ENCODE results near the gene REEP5. TPM values are rescaled to one million over a fixed set of nuclear protein-coding genes. Genes with fewer than 3 reads are reported as not detected.

The REEP5 gene
- total RNA-seq, 1 donor from 2014 or later, result 87.6 TPM

DNA sequence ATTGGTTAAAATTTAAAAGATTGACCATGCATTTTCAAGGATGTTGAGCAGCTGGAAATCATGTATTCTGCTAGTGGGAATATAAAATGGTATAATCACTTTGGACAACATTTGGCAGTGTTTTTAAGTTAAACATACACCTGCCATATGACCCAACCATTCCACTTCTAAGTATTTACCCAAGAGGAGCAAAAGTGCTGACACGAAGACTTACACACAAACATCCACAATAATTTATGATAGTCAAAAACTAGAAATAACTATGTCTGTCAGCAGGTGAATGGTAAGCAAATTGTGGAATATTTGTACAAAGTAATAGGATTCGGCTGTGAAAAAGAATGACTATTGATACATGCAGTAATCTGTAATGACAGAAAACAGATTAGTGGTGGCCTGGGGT lies 91.6 kb downstream of the REEP5 start:
- DNase-seq (ENCODE audit: low spot score), result no peak
- Mint-ChIP-seq H3K27ac (ENCODE audit: unreplicated experiment) (no peak overlapping the region), H3K27me3 (ENCODE audit: low read depth) (no peaks in the 10 kb centered on the region), H3K36me3 (ENCODE audit: low read depth) (peaks cover 26% of the 10 kb centered on the region), H3K4me1 (ENCODE audit: low read depth) (no peaks in the 10 kb centered on the region), H3K4me3 (ENCODE audit: unreplicated experiment) (no peak overlapping the region), H3K9me3 (ENCODE audit: low read depth) (no peaks in the 10 kb centered on the region)
- TF ChIP-seq, protein P1, sequence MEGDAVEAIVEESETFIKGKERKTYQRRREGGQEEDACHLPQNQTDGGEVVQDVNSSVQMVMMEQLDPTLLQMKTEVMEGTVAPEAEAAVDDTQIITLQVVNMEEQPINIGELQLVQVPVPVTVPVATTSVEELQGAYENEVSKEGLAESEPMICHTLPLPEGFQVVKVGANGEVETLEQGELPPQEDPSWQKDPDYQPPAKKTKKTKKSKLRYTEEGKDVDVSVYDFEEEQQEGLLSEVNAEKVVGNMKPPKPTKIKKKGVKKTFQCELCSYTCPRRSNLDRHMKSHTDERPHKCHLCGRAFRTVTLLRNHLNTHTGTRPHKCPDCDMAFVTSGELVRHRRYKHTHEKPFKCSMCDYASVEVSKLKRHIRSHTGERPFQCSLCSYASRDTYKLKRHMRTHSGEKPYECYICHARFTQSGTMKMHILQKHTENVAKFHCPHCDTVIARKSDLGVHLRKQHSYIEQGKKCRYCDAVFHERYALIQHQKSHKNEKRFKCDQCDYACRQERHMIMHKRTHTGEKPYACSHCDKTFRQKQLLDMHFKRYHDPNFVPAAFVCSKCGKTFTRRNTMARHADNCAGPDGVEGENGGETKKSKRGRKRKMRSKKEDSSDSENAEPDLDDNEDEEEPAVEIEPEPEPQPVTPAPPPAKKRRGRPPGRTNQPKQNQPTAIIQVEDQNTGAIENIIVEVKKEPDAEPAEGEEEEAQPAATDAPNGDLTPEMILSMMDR (IDR thresholded peaks at IDR 0.05), result no peak

Other genes starting within 250 kb of the REEP5 start
- gene APC, start 184.3 kb downstream of the REEP5 start, total RNA-seq, result 43.9 to 48.7 TPM (median 46.8 TPM) in 3 replicates
- gene SRP19, start 60.9 kb downstream of the REEP5 start, total RNA-seq, result 49.2 to 60.9 TPM (median 55.7 TPM) in 3 replicates
- gene DCP2, start 54.6 kb upstream of the REEP5 start, total RNA-seq, result 37.3 to 47.1 TPM (median 40.1 TPM) in 3 replicates

All from chondrocyte (in vitro differentiated cells).